Choroid plexus epithelial cell (primary cell): ENCODE data around the gene AGPAT2.
A peak's percentile ranks its signal among the peaks of the same experiment; 100 is the strongest.

Experiments used
- DNase-seq: peaks from one replicate; pipeline ENCODE4 v3.0.0-alpha.2; 2010; ENCODE audit warnings: low read depth
- H3K4me3 ChIP-seq: 2 replicates; pipeline ENCODE4 v1.5.1; 2011; ENCODE audit warnings: low read depth, mild to moderate bottlenecking, control low read depth, low read length, moderate library complexity
- TF ChIP-seq, protein P1 (sequence below): conservative IDR thresholded peaks from 2 replicates; pipeline ENCODE4 v1.5.1; 2011; ENCODE audit warnings: low read depth, mild to moderate bottlenecking, control low read depth, inconsistent platforms, low read length, moderate library complexity

AGPAT2 gene

DNA sequence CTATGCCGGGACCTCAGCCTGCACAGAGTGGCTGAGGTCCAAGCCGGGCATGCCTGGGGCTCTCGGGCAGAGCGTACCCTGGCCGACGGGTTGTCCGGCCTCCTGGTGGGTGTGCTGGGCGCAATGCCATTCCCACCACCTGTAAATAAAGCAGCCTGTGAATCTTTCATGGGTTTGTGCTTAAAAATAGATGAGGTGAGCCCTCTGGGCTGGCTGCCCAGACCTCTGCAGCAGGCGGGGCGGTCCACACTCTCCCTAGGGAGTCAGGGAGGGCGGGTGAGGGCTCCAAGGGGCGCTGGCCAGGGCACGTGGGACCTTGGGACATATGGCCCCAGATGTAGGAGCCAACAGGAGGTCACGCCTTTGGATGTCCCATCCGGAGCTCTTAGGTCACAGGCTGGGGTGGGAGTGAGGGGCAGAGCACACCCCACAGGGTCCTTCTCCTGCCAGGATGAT, 3.6 kb upstream of the AGPAT2 start:
- peak; percentile 20 for DNase-seq

DNA sequence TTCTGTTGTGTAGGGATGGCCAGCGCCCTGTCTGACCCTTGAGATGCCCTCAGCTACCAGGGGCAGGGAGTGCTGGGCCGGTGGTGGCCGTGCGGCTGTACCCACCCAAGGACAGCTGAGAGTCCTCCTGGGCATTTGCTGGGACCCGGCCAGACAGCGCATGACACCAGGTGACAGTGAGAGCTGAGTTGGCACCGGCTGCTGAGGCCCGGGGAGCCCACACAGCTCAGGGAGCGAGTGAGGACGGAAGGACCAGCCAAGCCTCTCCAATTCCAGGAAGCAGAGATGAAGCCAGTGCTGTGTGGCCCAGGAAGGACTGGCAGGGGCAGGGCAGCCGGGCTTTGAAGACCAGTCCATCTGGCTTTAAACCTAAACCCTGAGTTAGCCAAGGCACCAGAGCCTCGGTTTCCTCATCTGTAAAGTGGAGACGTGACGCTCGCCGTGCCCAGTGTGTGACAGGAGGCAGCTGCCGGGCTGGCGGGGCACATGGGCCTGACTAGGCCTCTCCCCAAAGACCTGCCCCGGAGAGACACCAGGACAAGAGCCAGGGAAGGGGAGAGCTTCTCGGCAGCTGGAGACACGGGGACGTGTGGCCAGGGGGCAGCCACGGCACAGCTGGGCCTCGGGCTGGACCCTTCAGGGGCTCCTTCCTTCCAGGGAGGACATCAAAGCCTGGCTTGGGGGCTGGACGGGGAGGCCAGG, 3.0 kb upstream of the AGPAT2 start:
- no peak for DNase-seq
- H3K4me3 ChIP-seq = no peak overlapping the region
- TF ChIP-seq, protein P1, sequence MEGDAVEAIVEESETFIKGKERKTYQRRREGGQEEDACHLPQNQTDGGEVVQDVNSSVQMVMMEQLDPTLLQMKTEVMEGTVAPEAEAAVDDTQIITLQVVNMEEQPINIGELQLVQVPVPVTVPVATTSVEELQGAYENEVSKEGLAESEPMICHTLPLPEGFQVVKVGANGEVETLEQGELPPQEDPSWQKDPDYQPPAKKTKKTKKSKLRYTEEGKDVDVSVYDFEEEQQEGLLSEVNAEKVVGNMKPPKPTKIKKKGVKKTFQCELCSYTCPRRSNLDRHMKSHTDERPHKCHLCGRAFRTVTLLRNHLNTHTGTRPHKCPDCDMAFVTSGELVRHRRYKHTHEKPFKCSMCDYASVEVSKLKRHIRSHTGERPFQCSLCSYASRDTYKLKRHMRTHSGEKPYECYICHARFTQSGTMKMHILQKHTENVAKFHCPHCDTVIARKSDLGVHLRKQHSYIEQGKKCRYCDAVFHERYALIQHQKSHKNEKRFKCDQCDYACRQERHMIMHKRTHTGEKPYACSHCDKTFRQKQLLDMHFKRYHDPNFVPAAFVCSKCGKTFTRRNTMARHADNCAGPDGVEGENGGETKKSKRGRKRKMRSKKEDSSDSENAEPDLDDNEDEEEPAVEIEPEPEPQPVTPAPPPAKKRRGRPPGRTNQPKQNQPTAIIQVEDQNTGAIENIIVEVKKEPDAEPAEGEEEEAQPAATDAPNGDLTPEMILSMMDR = no peak

More for the DNA sequence above, 3.6 kb upstream of the AGPAT2 start:
- TF ChIP-seq, protein P1 = no peak
- no peak overlapping the region for H3K4me3 ChIP-seq

DNA sequence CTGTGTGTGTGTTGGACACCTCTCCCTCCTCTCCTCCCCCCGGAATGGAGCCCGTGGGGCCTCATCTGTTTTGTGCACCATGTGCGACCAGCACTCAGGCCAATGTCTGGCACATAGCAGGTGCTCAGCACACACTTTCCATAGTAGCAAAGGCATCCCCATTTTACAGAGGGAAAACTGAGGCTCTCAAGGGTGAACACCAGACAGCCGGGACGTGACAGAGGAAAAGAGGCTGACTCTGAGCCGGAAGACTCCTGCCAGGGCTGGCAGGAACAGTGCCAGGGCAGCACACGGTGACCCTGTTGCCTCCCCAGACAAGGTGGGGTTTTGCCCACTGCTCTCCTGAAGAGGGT, 1.8 kb upstream of the AGPAT2 start:
- TF ChIP-seq, protein P1 = no peak
- H3K4me3 ChIP-seq = no peak overlapping the region
- no peak for DNase-seq

DNA sequence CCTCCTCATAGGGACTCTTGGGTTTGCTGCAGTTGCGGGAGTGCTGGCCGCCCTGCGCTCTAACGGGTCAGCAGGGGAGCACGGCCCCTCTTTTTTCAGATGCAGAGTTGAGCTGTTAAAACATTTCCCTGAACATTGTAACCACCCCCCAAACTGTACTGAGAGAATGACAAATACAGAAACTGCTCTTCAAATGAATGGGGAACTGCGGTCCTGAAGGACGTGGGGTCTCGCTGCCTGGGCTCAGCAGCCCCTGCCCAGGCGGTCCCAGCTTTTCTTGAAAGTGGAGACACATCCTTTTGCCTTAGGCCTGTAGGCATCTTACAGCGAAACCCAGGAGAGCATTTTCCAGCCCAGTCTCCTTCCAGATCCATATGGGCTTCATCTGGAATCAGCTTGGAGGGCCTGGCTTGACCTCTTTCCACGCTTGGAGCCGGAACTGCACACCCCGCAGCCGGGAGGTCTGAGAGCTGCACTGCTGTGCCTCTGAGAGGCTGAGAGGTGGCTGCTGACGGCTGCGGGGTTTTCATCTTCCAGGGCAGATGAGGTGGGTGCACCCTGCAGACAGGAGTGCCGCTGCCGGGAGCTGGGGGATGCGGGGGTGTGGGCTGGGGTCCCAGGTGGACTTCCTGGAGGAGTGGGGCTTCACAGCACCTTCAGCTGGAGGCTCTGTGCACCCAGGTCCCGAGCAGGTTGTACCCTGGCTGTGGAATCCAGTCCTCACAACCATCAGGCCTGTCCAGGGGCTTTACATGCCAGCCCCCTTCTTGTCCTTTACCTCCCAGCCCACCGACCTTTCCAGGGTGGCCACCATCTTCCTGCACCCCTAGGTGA, 1.2 kb upstream of the AGPAT2 start:
- no peak overlapping the region for H3K4me3 ChIP-seq
- DNase-seq = no peak
- TF ChIP-seq, protein P1 = no peak

DNA sequence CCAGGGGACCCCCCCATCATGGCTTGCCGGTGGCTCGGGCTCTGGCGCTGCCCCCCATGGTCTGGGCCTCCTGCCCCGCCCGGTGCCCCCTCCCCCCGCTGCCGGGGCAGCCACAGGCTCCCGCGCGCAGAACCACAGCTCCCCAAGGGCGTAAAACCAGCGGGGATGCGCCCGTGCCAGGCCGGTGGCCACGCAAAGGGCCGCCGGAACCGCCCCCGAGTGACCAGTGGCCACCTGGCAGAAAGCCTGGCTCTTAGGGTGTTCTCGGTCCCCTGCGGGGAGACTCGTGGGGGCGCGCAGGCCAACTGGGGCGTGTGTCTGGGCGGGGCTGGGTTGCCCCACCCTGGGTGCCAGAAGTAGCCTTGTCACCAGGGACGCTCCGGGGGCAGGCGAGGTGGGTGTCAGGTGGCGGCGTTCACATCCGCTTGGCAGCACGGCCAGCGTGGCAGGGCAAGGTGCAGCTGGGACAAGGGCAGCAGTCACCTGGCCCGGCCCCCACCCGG, 515 bp upstream of the AGPAT2 start:
- no peak overlapping the region for H3K4me3 ChIP-seq
- no peak for DNase-seq
- TF ChIP-seq, protein P1 = no peak

DNA sequence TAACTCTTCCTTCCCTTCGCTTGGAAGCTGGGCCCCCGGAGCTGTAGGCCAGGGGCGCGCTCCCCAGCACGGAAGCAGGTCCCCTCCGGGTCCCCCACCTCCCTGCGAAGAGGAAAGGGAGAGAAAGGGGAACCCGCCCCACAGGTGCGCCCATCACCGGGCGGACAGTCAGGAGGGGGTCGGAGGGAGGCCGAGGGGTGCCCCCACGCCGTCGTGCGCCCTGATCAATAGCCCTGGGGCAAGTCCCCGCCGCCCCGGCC, 793 bp downstream of the AGPAT2 start:
- DNase-seq = no peak
- peak overlapping the region; percentile 65 for H3K4me3 ChIP-seq
- TF ChIP-seq, protein P1 = no peak
